ENCODE data around the gene SSTR5.

Gene SSTR5

DNA sequence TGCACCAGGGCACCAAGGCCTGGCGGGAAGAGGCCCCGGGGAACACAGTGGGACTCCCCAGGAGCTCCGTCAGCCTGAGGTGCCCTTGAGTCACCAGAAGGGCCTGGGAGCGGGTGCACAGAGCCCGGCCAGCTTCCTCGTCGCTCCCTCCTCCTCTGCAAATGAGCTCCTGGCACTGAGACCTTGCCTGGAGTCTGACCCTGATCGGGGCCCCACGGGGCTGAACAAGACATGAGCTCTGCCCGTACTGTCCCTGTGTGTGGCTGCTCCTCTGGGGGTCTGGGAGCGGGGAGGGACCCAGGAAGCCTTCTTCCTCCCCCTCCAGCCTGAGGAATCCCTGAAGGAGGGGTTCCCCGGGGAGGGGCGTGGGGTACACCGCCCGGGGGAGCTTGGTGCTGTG lies 36.4 kb upstream of the SSTR5 start:
- no peak for TF ChIP-seq Cebpa-rat (IDR thresholded peaks at IDR 0.05)
- no peak overlapping the region for H3K4me3 ChIP-seq
- peaks cover 0 to 61% (median 22%) of the 10 kb centered on the region in 11 experiments; a peak in 15 of 22 replicates for H4K20me1 ChIP-seq
- peak overlapping the region; percentile 62 to 95 (median 86) for H3K4me2 ChIP-seq
- H3K9me3 ChIP-seq (replicated peaks in 1 of 11) = peaks cover 0 to 22% (median 12%) of the 10 kb centered on the region in 11 experiments; a peak in 11 of 22 replicates
- H3K36me3 ChIP-seq = no peaks in the 10 kb centered on the region
- peaks cover 18 to 29% (median 25%) of the 10 kb centered on the region in 10 experiments for H3K4me1 ChIP-seq
- H3K9ac ChIP-seq = no peak overlapping the region
- peaks cover 45 to 81% (median 65%) of the 10 kb centered on the region in 11 experiments for H3K27me3 ChIP-seq
- no peak overlapping the region for H3K27ac ChIP-seq

DNA sequence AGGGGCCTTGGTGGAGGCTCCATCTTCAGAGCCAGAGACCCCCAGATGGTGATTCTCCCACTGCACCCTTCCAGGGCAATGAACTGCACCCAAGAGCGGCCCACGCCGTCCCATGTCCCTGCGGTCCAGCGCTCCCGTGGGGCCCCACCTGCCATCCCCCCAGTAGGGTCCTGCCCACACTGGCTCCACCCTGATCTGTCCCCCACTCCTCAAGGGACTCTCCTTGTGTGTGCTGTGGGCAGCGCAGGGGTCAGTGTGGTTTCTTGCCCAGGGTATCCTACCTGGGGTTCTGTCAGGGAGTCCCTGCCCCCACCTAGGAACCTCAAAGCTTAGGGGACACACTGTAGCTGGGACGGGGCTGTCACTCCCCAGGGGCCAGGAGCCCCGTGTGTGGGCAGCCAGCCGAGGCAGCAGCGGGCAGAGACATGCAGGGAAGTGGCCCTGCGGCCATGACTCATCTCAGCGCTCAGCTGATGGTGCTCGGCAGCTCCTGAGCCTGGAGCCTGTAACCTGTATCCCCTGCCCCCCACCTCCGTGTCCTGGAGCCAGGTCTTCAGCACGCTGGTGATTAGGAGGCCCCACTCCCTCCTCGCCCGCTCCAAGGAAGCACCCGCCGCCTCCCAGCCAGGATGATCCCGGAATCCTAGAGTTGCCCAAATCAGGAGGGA lies 35.7 kb upstream of the SSTR5 start:
- no peak overlapping the region for H3K27ac ChIP-seq
- H3K9ac ChIP-seq = no peak overlapping the region; a peak in 1 of 22 replicates
- H3K4me1 ChIP-seq = peaks cover 18 to 27% (median 25%) of the 10 kb centered on the region in 10 experiments
- no peak for TF ChIP-seq Cebpa-rat (IDR thresholded peaks at IDR 0.05)
- peaks cover 38 to 74% (median 58%) of the 10 kb centered on the region in 11 experiments for H3K27me3 ChIP-seq
- H3K36me3 ChIP-seq = no peaks in the 10 kb centered on the region
- peak overlapping the region; percentile 62 to 95 (median 86) for H3K4me2 ChIP-seq
- H4K20me1 ChIP-seq = peaks cover 0 to 55% (median 22%) of the 10 kb centered on the region in 11 experiments; a peak in 14 of 22 replicates
- H3K9me3 ChIP-seq (replicated peaks in 1 of 11) = peaks cover 0 to 22% (median 12%) of the 10 kb centered on the region in 11 experiments; a peak in 11 of 22 replicates
- H3K4me3 ChIP-seq = no peak overlapping the region

DNA sequence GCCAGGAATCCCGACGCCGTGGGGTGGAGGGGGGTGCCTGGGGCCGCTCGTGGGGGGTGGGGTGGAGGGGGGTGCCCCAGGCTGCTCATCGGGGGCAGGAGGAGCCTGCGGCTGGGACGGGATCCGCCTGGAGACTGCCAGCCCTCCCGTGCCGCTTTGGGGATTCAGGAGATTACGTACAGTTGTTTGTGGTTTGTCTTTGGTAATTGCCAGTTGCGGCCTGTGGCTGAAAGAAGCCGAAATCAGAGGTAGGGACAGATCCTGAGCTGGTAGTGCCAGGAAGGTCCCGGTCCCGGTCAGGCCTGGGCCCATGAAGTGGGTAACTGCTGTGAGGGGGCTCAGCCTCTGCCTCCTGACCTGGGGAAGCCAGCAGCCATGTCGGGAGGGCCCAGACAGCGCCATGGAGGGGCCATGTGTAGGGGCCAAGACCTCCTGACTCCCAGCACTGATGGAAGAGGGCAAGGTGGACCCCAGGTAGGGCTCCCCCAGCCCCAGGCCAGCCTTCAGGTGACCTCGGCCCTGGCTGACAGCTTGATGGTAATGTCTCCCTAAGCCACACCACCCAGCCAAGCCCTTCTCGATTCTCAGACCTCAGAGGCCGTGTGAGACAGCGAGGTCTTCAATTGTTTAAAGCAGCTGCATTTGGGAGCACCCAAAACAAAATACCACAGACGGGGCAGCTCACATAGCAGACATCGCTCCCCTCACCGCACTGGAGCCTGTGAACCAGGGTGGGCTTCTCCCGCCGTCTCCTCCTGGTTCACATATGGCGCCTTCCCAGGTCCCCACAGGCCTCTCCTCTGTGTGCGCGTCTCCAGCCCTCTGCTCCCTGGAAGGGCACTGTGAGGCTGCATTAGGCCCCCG lies 34.9 kb upstream of the SSTR5 start:
- Histone ChIP-seq H3K4me1 (peaks cover 19 to 27% (median 25%) of the 10 kb centered on the region in 10 experiments), H3K9me3 (replicated peaks in 1 of 11) (peaks cover 0 to 22% (median 12%) of the 10 kb centered on the region in 11 experiments; a peak in 11 of 22 replicates), H3K4me3 (peak overlapping the region in 1 of 10 experiments; percentile 4; a peak in 1 of 20 replicates), H3K27me3 (peaks cover 36 to 72% (median 50%) of the 10 kb centered on the region in 11 experiments), H3K27ac (no peak overlapping the region), H3K9ac (peak overlapping the region in 1 of 11 experiments; percentile 19; a peak in 1 of 22 replicates), H3K36me3 (no peaks in the 10 kb centered on the region), H4K20me1 (peaks cover 0 to 55% (median 22%) of the 10 kb centered on the region in 11 experiments; a peak in 14 of 22 replicates), H3K4me2 (peak overlapping the region; percentile 62 to 95 (median 86))
- TF ChIP-seq Cebpa-rat (IDR thresholded peaks at IDR 0.05) = no peak

DNA sequence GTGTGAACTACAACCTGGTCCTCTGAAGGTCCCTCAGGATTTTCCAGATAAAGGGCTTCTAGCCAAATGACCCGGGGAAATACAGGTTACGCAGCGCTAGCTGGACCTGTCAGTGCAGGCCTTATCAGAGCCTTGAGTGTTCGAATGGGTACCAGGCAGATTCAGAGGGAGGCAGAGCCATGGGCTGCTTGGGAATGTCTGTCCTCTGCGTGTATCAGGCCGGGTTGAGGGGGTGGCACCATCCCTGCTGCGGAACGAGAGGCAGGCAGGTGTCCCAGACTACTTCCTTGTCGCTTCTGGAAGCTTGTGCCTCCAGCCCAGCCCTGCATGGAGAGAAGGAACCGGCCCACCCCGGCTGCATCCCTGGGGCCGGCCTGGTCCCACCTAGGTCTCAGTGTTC lies 33.6 kb upstream of the SSTR5 start:
- TF ChIP-seq Cebpa-rat (IDR thresholded peaks at IDR 0.05) = no peak
- H3K4me1 ChIP-seq = peaks cover 24 to 30% (median 26%) of the 10 kb centered on the region in 10 experiments
- peaks cover 0 to 57% (median 22%) of the 10 kb centered on the region in 11 experiments; a peak in 14 of 22 replicates for H4K20me1 ChIP-seq
- no peak overlapping the region for H3K9ac ChIP-seq
- H3K4me3 ChIP-seq = no peak overlapping the region
- H3K9me3 ChIP-seq (replicated peaks in 1 of 11) = peaks cover 0 to 9% (median under 1%) of the 10 kb centered on the region in 11 experiments; a peak in 6 of 22 replicates
- peaks cover 36 to 63% (median 50%) of the 10 kb centered on the region in 11 experiments for H3K27me3 ChIP-seq
- no peaks in the 10 kb centered on the region for H3K36me3 ChIP-seq
- peak overlapping the region in 1 of 11 experiments; percentile 75; a peak in 1 of 22 replicates for H3K4me2 ChIP-seq
- no peak overlapping the region for H3K27ac ChIP-seq

DNA sequence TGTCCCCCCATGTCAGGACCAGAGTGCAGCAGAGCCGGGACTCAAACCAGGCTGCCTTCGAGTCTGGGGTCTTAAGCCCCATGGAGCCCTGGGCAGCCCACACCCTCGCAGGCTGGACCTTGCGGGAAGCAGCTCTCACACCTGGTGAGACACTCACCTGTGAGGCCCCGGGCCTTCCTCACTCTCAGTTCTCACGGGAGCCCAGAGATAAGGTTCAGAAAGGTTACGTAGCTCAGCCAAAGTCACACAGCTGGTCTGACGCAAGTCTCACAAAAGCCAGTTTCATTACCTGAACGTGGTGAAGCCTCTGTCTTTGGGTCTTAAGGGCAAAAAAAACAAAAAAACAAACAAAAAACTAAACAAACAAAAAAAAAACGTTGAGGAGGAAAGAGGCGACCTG lies 32.8 kb upstream of the SSTR5 start:
- H3K9ac ChIP-seq = no peak overlapping the region
- peaks cover 36 to 66% (median 51%) of the 10 kb centered on the region in 11 experiments for H3K27me3 ChIP-seq
- no peak for TF ChIP-seq Cebpa-rat (IDR thresholded peaks at IDR 0.05)
- peaks cover 0 to 8% (median 0%) of the 10 kb centered on the region in 11 experiments; a peak in 5 of 22 replicates for H3K9me3 ChIP-seq (replicated peaks in 1 of 11)
- peaks cover 0 to 59% (median 22%) of the 10 kb centered on the region in 11 experiments; a peak in 14 of 22 replicates for H4K20me1 ChIP-seq
- H3K4me1 ChIP-seq = peaks cover 24 to 30% (median 26%) of the 10 kb centered on the region in 10 experiments
- no peak overlapping the region for H3K4me3 ChIP-seq
- no peak overlapping the region for H3K4me2 ChIP-seq
- no peaks in the 10 kb centered on the region for H3K36me3 ChIP-seq
- H3K27ac ChIP-seq = no peak overlapping the region

DNA sequence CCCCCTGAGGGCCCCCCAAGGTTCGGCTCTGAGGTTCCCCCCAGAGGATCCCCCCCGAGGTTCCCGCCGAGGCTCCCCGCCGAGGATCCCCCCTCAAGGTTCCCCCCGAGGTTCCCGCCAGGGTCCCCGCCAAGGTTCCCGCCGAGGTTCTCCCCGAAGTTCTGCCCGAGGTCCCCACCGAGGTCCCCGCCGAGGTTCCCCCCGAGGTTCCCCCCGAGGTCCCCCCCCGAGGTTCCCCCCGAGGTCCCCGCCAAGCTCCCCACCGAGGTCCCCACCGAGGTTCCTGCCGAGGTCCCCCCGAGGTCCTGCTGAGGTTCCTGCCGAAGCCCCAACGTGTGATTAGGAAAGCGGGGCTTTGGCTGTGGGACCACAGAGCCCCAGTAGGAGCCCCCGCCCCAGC lies 32.2 kb upstream of the SSTR5 start:
- peaks cover 0 to 59% (median 22%) of the 10 kb centered on the region in 11 experiments; a peak in 14 of 22 replicates for H4K20me1 ChIP-seq
- peaks cover 33 to 66% (median 50%) of the 10 kb centered on the region in 11 experiments for H3K27me3 ChIP-seq
- H3K27ac ChIP-seq = no peak overlapping the region
- H3K36me3 ChIP-seq = no peaks in the 10 kb centered on the region
- no peak overlapping the region for H3K4me2 ChIP-seq
- no peak overlapping the region for H3K4me3 ChIP-seq
- H3K9me3 ChIP-seq (replicated peaks in 1 of 11) = peaks cover 0 to 8% (median 0%) of the 10 kb centered on the region in 11 experiments; a peak in 5 of 22 replicates
- no peak overlapping the region for H3K9ac ChIP-seq
- TF ChIP-seq Cebpa-rat (IDR thresholded peaks at IDR 0.05) = no peak
- H3K4me1 ChIP-seq = peaks cover 24 to 30% (median 26%) of the 10 kb centered on the region in 10 experiments

DNA sequence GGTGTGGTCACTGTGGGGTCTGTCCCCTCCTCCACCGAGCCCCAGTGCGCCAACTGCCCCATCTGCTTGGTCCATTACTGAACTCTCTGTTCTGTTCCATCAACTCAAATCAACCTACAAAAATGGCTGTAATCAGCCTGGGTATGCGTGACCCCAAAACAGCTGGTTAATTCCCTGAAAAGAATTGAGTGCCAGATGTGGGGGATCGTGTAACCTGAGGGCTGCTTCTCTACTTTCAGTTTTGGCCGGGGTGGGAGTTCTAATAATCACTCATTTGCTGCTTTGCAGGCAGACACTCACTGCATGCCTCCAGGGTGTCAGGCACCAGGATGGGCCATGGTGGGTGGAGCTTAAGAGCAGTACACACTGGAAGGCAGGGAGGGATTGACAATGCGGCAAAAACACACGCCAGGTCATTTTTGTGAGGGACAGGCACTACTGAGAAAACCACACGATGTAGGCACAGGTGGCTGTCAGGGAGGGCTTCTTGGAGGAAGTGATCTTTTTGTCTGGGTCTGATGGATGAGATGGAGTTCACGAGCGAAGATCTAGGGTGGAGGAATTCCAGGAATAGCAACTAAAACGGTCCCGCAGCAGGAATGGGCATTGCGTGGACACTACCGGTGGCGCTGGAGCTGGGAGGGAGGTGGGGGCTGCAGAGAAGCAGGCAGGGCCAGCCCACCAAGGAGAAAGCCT lies 30.4 kb upstream of the SSTR5 start:
- no peak overlapping the region for H3K27ac ChIP-seq
- peaks cover 22 to 64% (median 39%) of the 10 kb centered on the region in 11 experiments; a peak in 21 of 22 replicates for H3K27me3 ChIP-seq
- no peak for TF ChIP-seq Cebpa-rat (IDR thresholded peaks at IDR 0.05)

DNA sequence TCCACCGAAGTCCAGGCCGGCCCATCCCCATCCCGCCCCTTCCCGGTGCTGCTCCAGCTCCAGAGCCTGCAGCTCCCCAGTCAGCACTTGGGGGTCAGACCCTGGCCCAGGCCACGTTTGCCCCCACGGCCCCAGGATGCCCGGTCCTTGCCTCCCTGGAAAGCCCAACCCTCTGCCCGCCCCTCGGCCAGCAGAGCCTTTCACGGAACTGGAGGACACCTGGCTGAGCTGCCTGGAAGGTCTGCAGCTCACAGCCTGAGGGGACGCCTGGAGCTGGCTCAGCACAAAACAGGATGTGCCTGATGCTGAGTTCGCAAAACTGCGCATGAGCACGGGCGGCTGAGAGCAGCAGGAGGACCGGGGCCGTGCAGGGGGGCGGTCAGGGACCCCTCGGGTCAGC lies 29.7 kb upstream of the SSTR5 start:
- Histone ChIP-seq H4K20me1 (peaks cover 0 to 46% (median 14%) of the 10 kb centered on the region in 11 experiments; a peak in 13 of 22 replicates), H3K4me1 (peaks cover 5 to 28% (median 25%) of the 10 kb centered on the region in 10 experiments; a peak in 18 of 20 replicates), H3K4me3 (no peak overlapping the region), H3K27ac (no peak overlapping the region), H3K27me3 (peaks cover 24 to 66% (median 41%) of the 10 kb centered on the region in 11 experiments; a peak in 21 of 22 replicates), H3K9me3 (replicated peaks in 1 of 11) (peaks cover 0 to 8% (median 0%) of the 10 kb centered on the region in 11 experiments; a peak in 5 of 22 replicates), H3K9ac (no peak overlapping the region), H3K36me3 (no peaks in the 10 kb centered on the region), H3K4me2 (peak overlapping the region in 3 of 11 experiments; percentile 26 to 32 (median 28); a peak in 2 of 22 replicates)
- TF ChIP-seq Cebpa-rat (IDR thresholded peaks at IDR 0.05) = no peak

More for the DNA sequence above, 30.4 kb upstream of the SSTR5 start:
- Histone ChIP-seq H4K20me1 (peaks cover 0 to 44% (median 14%) of the 10 kb centered on the region in 11 experiments; a peak in 12 of 22 replicates), H3K9me3 (replicated peaks in 1 of 11) (peaks cover 0 to 8% (median 0%) of the 10 kb centered on the region in 11 experiments; a peak in 5 of 22 replicates), H3K4me2 (0 out of 22 replicates have a peak overlapping the region, but pooled peaks of 2 of the 11 experiments have one; percentile 26 to 28), H3K9ac (no peak overlapping the region), H3K36me3 (no peaks in the 10 kb centered on the region), H3K4me3 (no peak overlapping the region), H3K4me1 (peaks cover 10 to 28% (median 25%) of the 10 kb centered on the region in 10 experiments)

Measured in BLaER1 treated with 17β-estradiol and CSF1 and Interleukin-3, amounts not matched to agents 10 nM and 100 nM (cell line).